Measurements from ENCODE around the gene NSD2.

DNA sequence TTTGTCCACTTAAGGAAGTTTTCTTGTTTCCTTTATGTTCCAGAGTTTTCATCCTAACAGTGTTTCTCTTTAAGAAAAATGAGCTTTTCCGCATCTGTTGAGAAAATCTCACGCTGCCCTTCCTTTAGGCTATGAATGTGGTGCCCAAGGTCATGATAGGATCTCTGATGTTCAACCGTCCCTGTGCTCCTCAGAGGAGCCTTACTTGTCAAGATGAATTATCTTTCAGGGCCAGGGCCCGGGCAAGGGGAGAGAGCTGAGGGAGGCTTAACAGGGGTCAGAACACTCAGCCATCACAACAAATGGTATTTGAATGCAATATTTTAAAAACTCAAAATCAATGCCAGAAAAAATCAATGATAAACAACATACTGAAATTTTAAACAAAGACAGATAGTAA is 143.8 kb downstream of the NSD2 start:
- TF ChIP-seq, protein P1, sequence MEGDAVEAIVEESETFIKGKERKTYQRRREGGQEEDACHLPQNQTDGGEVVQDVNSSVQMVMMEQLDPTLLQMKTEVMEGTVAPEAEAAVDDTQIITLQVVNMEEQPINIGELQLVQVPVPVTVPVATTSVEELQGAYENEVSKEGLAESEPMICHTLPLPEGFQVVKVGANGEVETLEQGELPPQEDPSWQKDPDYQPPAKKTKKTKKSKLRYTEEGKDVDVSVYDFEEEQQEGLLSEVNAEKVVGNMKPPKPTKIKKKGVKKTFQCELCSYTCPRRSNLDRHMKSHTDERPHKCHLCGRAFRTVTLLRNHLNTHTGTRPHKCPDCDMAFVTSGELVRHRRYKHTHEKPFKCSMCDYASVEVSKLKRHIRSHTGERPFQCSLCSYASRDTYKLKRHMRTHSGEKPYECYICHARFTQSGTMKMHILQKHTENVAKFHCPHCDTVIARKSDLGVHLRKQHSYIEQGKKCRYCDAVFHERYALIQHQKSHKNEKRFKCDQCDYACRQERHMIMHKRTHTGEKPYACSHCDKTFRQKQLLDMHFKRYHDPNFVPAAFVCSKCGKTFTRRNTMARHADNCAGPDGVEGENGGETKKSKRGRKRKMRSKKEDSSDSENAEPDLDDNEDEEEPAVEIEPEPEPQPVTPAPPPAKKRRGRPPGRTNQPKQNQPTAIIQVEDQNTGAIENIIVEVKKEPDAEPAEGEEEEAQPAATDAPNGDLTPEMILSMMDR (IDR thresholded peaks at IDR 0.05; ENCODE audit: low read depth, low read length) = no peak
- no peak for TF ChIP-seq MYC (IDR thresholded peaks at IDR 0.05; ENCODE audit: low read depth, low read length)
